ENCODE data around the gene C17orf50.
"Not testable (repeated sequence)": the region's sequence is repeated elsewhere in the genome, so short reads cannot be mapped to it uniquely, and the experiment has no call there.

The C17orf50 gene

DNA sequence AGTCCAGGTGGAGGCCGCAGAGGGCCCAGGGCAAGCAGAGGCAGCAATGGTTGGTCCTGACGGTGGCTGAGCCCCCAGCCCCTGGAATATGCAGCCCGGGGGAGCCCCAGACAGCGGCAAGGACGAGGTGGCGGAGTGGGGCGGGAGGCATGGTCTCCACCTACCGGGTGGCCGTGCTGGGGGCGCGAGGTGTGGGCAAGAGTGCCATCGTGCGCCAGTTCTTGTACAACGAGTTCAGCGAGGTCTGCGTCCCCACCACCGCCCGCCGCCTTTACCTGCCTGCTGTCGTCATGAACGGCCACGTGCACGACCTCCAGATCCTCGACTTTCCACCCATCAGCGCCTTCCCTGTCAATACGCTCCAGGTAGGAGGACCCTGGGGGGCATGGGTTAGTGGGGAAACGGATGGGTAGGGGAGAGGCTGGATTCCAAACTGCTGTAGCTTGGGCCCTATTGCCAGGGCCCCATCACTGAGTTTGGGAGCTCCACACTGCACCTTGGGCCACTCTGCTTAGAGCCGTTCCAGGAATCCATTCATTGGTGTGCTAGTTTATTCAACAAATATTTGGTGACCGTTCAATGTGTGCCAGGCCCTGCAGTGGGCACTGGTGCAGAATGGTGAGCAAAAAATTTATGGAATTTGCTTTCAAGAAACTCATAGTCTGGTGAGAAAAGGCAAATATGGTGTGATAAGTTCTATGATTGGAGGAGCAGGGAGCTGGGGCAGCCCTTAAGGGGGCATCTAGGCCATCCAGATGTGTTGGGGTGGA lies 25.5 kb upstream of the C17orf50 start:
- DNase-seq: no peak

DNA sequence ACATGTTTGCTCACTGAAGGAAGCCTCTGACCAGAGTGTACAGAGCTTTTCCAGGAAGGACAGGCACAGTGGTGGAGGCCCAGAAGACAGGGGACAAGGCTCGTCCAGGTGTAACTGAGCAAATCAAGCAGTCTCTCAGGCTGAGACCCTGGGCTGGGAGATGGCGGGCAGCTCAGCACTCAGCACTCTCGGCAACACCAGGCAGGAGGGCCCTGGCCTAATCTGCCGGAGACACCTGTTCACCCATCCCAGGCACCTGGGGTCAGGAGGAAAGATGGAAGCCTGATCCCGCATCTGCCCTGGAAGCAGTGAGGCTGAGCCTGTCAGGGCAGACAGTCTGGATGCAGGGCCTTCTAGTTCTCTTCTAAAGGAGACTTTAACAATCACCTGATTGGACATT lies 24.5 kb upstream of the C17orf50 start:
- no peak for DNase-seq

DNA sequence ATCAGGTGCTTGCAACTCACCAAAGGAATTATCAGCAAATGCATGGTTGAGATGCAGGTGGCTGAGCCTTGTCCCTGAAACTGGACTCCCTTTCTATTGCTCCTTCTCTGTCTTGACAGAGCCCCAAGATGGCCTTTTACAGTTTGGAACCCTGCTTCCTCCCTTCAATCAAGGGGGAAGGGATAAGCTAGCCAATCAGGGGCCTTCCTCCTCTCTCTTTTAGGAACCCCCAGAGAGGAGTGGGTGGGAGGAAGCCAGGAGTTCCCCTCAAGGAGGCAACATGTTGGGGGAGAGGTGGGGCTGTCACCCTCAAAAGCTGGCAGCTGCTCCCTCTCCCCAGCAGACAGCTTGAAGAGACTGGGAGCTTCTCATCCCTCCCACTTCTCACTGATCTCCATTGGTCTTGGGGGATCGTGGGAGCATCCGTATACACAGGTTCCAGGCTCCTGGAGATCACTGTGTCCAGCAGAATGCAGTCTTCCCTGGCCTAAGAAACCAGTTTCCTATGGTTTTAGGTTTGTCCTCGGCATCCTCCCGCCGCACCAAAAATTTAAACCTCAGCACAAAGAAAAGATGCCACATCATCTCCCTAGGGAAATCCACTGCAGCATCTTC lies 22.1 kb upstream of the C17orf50 start:
- DNase-seq: peak; percentile 3

DNA sequence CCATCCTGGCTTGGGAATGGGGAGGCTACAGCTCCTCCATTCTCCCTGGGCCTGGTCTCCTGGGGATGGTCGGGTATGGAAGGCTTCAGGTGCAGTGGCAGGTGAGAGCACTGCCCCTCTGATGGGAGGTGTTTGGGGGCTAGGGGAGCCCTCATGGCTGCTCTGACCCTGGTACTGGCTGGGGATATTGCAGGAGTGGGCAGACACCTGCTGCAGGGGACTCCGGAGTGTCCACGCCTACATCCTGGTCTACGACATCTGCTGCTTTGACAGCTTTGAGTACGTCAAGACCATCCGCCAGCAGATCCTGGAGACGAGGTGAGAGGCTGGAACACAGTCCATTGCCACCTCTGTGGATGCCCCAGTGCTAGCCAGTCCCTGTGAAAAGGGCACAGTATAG lies 20.5 kb upstream of the C17orf50 start:
- no peak for DNase-seq

- no peak for DNase-seq
These were observed 19.4 kb upstream of the C17orf50 start for GRCh38 chr17:35740997-35741931.

DNA sequence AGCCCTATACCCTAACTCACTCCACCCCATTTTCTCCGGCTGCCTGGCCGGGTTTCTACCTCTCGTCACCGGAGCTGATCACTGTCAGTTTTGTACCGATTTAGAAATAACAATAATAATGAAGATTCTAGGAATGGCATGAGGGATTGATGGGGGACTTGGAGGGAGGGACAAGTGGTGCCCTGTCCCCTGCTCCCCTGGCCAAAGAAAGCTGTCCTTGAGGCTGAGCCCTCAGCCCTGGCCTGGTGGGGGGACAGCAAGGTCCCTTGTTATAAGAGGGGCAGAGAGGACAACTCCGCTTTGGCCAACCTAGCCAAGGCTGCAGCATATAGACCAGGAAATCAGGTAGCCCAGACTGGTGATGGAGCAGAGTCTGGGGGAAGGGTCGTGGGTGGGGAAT lies 18.2 kb upstream of the C17orf50 start:
- no peak for DNase-seq

- DNase-seq: no peak
These were observed 17.7 kb upstream of the C17orf50 start for GRCh38 chr17:35742896-35743477.

DNA sequence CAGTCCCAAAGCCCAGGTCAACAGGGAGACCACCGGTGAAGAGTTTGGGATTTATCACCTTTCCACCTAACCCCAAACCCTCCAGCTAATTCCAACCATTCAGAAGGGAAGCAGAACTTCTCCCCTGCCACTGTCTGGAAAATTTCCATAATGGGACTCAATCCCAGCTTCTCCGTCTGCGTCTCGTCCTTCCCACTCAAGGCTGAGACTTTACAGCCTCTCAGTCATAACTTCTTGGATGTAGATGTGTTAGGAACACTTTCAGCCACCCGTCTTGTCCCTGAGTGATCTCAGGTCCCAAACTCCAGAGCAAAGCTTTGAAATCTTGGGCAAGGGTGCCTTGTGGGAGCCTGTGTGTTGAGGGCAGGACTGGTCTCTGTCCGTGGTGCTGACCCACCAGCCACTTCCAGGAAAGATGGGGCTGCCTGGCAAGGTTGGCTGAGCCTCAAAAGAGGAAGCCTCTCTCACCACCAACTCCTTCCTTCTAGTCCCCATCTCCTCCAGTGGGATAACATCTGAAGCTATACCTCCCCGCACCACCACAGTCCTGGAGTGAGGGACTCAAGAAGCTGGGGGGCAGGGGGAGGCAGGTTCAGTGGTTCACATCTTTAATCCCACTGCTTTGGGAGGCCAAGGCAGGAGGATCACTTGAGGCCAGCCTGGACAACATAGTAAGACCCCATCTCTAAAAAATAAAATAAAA lies 16.9 kb upstream of the C17orf50 start:
- DNase-seq: peak; percentile 55

- no peak for DNase-seq
These were observed 15.9 kb upstream of the C17orf50 start for GRCh38 chr17:35744830-35745229.

DNA sequence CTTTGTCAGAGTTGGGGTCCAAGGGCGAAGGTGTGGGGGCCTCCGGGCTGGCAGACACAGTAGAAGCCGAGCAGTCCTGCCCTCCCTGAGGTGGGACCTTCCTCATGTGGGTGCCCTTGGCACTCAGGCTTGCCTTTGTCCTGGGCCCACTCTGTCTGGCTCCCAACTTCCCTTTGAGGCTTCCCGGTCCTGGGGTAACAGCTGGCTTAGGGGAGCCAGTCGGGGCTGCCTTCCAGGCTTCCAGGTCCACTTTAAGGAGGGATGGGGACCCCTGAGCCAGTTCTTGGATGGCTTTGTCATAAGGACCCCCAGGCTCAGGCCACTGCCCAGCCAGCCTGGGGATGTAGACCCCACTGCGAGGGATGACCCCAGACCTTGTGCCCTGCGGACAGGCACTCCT lies 15.4 kb upstream of the C17orf50 start:
- DNase-seq: no peak

DNA sequence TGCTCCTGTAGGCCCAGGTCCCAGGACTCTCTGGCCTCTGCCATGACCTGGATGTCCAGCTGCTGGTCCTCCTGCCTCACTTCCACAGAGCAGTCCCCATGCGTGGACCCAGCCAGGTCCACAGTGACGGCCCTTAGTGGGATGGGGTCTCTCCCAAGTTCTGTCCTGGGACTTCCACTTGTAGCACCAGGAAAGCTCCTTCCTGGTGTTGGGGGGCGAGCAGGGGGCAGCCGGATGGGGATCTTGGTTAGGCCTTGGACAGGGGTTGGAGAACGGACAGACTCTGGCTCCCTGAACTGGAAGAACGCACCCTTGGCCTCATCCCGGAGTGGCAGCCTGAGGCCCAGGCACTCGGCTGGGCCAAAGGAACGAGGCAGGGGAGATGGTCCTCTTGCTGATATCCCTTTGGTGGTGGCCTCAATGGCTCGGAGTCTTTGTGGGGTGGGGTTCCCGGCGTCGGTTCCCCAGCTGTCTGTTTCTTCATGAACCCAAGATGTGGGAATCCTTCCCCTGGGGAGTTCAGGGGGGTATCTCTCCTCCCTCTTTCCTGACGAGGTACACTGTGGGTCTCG lies 14.9 kb upstream of the C17orf50 start:
- no peak for DNase-seq

DNA sequence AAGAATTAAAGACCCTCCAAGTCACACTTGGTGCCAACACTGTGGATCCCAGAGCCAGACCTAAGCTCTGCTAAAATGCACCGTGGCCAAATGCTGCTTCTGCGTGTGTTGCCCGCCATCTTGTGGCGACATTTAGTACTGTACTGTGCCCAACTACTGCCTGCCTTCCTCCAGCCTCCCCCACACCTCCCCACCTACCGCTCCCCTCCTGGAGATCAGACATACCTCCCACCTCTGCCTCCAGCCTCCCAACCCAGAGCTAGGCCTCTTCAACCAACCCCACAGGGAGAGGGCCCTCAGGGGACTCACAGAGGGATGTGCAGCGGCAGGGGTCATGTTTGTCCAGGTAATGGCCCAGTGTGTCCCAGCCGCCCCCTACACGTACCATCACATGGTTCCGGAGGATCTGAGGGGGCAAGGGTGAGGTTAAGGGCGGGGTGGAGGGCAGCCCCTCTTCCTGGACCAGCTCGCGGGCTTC lies 13.1 kb upstream of the C17orf50 start:
- DNase-seq: peak; percentile 83

GRCh38 chr17:35748341-35748841 lies 12.3 kb upstream of the C17orf50 start:
- DNase-seq: no peak

DNA sequence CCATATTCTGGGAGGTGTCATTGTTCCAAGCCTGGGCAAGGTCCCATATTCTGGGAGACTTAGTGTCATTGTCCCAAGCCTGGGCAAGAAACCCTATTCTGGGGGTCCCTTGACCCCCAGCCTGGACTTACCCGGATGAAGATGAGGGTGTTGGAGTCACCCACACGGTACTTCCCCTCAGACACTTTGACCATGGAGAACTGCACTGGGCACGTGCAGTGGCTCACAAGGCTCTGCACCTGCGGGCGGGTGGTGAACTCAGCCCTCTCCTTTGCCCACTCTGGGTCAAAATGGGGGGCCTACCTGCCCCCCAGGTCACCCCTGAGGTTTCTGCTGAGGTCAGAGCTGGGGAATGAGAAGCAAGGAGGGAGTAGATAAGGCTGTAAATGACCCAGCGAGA lies 11.7 kb upstream of the C17orf50 start:
- no peak for DNase-seq

- DNase-seq: no peak
These were observed 10.9 kb upstream of the C17orf50 start for GRCh38 chr17:35749560-35750412.

- DNase-seq: no peak
These were observed 9.9 kb upstream of the C17orf50 start for GRCh38 chr17:35750526-35751395.

- not testable (repeated sequence) for DNase-seq
These were observed 9.1 kb upstream of the C17orf50 start for GRCh38 chr17:35751541-35751940.

GRCh38 chr17:35752471-35752870 lies 8.2 kb upstream of the C17orf50 start:
- DNase-seq: no peak

GRCh38 chr17:35752945-35753764 lies 7.5 kb upstream of the C17orf50 start, which contains the start of gene GAS2L2:
Gene GAS2L2 (minus strand): TSS chr17:35753239. CDS start chr17:35752850, 389 bp downstream.
- DNase-seq: no peak

Data from femur (tissue), 1 donor.